K562 (cell line): ENCODE measurements around the gene DRICH1. TPM values are rescaled to one million over a fixed set of nuclear protein-coding genes. Genes with fewer than 3 reads are reported as not detected.
A peak's percentile ranks its signal among the peaks of the same experiment; 100 is the strongest.

ENCODE experiments used
- ATAC-seq: fragments of 200-7000 bp; cut with Tn5 transposase; 3 replicates; pipeline ENCODE4 v1.9.1; 2020; ENCODE audit warnings: moderate library complexity
- BruUV-seq: library from RNA; stranded (reverse); fragments of 400-500 nt; replicated peaks from 2 replicates; lab custom pipeline; 2021; lab: Mats Ljungman, UMichigan
- CTCF ChIA-PET: fragments of 300-600 bp; formaldehyde crosslinking; extraction: SDS; loops from one replicate; lab custom pipeline; 2021; ENCODE audit warnings: low intra/inter-chr PET ratio; lab: Yijun Ruan, JAX
- POLR2A ChIA-PET: fragments of 300-600, 350-650 bp; sonication (Branson Sonifier 250); formaldehyde crosslinking; extraction: SDS; loops from one replicate; lab custom pipeline; 2021; ENCODE audit warnings: antibody characterized with exemption, inconsistent platforms; lab: Yijun Ruan, JAX
- DNase-seq, 4 experiments: peaks; one replicate each; pipeline versions ENCODE4 v3.0.0 to v3.0.0-alpha.2; 2011 to 2018; ENCODE audit warnings: low spot score in 3 of 4, mixed read lengths in 3 of 4; ENCODE audit errors: extremely low read depth in 1 of 4
- FAIRE-seq: peaks from 2 replicates; lab custom pipeline; 2011; peaks lifted over from hg19 to GRCh38; lab: Jason Lieb, UNC
- H2AFZ ChIP-seq: 2 replicates; pipeline ENCODE4 v1.6.0; 2011; ENCODE audit warnings: low read depth, low read length, control low read depth, inconsistent platforms
- H3K27ac ChIP-seq: fragments of 200-600 bp; 3 replicates; pipeline ENCODE4 v1.8.0; 2011; ENCODE audit warnings: low read depth, mild to moderate bottlenecking, control low read depth, inconsistent platforms, low read length, moderate library complexity, mixed read lengths; ENCODE audit errors: extremely low read depth
- H3K27me3 ChIP-seq, 2 experiments: fragments of 300-600 bp in 1 of 2; 2 replicates in 1 of 2; 3 replicates in 1 of 2; pipeline versions ENCODE4 v1.6.0 to v1.8.0; 2011; ENCODE audit warnings: inconsistent platforms in 2 of 2, low read length in 2 of 2, mild to moderate bottlenecking in 1 of 2, mixed read lengths in 1 of 2, moderate library complexity in 1 of 2; ENCODE audit not compliant: control insufficient read depth in 2 of 2, insufficient read depth in 2 of 2
- H3K36me3 ChIP-seq: fragments of 300-600 bp; 3 replicates; pipeline ENCODE4 v1.8.0; 2011; ENCODE audit warnings: mild to moderate bottlenecking, low read length, inconsistent platforms; ENCODE audit not compliant: control insufficient read depth, insufficient read depth
- H3K4me1 ChIP-seq, 2 experiments: fragments of 200-600 bp in 1 of 2; replicated peaks in 1 of 2; 2 replicates in 1 of 2; 3 replicates in 1 of 2; pipeline versions ENCODE4 v1.5.1 to v1.8.0; 2011; ENCODE audit warnings: inconsistent platforms in 2 of 2, low read length in 2 of 2, mild to moderate bottlenecking in 1 of 2, mixed read lengths in 1 of 2, moderate library complexity in 1 of 2; ENCODE audit not compliant: control insufficient read depth in 2 of 2, insufficient read depth in 2 of 2
- H3K4me2 ChIP-seq: 2 replicates; pipeline ENCODE4 v1.6.1; 2011; ENCODE audit warnings: low read length, control low read depth, inconsistent platforms, mixed read lengths; ENCODE audit not compliant: insufficient read depth
- H3K4me3 ChIP-seq: fragments of 200-600 bp; sonication (generic), shearing (Covaris generic); 2 replicates; pipeline ENCODE4 v1.5.1; 2016; ENCODE audit warnings: control low read depth, inconsistent platforms
- H3K79me2 ChIP-seq: fragments of 200-600 bp; 3 replicates; pipeline ENCODE4 v1.8.0; 2011; ENCODE audit warnings: low read length, inconsistent platforms; ENCODE audit not compliant: control insufficient read depth, insufficient read depth
- H3K9ac ChIP-seq, 2 experiments: 2 replicates each; pipeline versions ENCODE4 v1.6.0 to v1.6.1; 2011; ENCODE audit warnings: low read depth in 2 of 2, low read length in 2 of 2, control low read depth in 1 of 2, inconsistent platforms in 1 of 2, mild to moderate bottlenecking in 1 of 2, mixed read lengths in 1 of 2; ENCODE audit not compliant: insufficient read depth in 1 of 2
- H3K9me1 ChIP-seq: one replicate; pipeline ENCODE4 v1.6.0; 2011; ENCODE audit warnings: inconsistent platforms, mild to moderate bottlenecking, low read length, moderate library complexity; ENCODE audit not compliant: control insufficient read depth, insufficient read depth
- H3K9me3 ChIP-seq: replicated peaks from 2 replicates; pipeline ENCODE4 v1.5.1; 2011; ENCODE audit warnings: low read depth, low read length, inconsistent platforms; ENCODE audit not compliant: control insufficient read depth, insufficient read depth
- H4K20me1 ChIP-seq: replicated peaks from 2 replicates; pipeline ENCODE4 v1.6.1; 2011; ENCODE audit warnings: low read length, inconsistent platforms, mixed read lengths; ENCODE audit not compliant: control insufficient read depth, insufficient read depth
- EGR1 ChIP-seq: fragments of 450-650 bp; conservative IDR thresholded peaks from 2 replicates; pipeline ENCODE4 v1.6.1; 2017; ENCODE audit warnings: mild to moderate bottlenecking
- MTA1 ChIP-seq: fragments of 450-650 bp; IDR thresholded peaks from 2 replicates; pipeline ENCODE4 v1.6.1; 2017; ENCODE audit warnings: borderline replicate concordance
- PCBP2 ChIP-seq: fragments of 200-400 bp; formaldehyde crosslinking; IDR thresholded peaks from 2 replicates; pipeline ENCODE4 v1.6.1; 2018; ENCODE audit warnings: low read length, low read depth, mild to moderate bottlenecking, moderate library complexity; ENCODE audit not compliant: poor library complexity, severe bottlenecking
- SRSF1 ChIP-seq: fragments of 200-400 bp; formaldehyde crosslinking; IDR thresholded peaks from 2 replicates; pipeline ENCODE4 v1.6.1; 2017; ENCODE audit warnings: mild to moderate bottlenecking, low read depth, low read length, moderate library complexity
- STAT5A ChIP-seq: IDR thresholded peaks from 2 replicates; pipeline ENCODE4 v1.6.1; 2012; ENCODE audit warnings: low read length, inconsistent platforms, borderline replicate concordance
- ZNF655 ChIP-seq: fragments of 250-450 bp; sonication (Bioruptor Pico); IDR thresholded peaks from 2 replicates; pipeline ENCODE4 v1.5.0; 2021
- WGBS: fragments of 100-300 bp; shearing (Covaris generic); methylation state at CpG from one replicate; pipeline ENCODE4 v1.1.6; 2016; ENCODE audit warnings: low coverage, mixed read lengths; ENCODE audit not compliant: insufficient coverage; ENCODE audit errors: missing lambda C conversion rate; 5-methylcytosine and 5-hydroxymethylcytosine counted together
- in situ Hi-C: fragments of 300-500 bp; cut with MboI; formaldehyde crosslinking; loops from 4 replicates; pipeline ENCODE4 v1.15.0; 2018; ENCODE audit warnings: inconsistent platforms, mixed read lengths
- intact Hi-C: fragments of 100-400 bp; cut with micrococcal nuclease; formaldehyde crosslinking; loops from 2 replicates; pipeline ENCODE4 v1.14.2; 2022
- polyA plus RNA-seq, 8 experiments: library from polyadenylated mRNA; depleted of rRNA in 4 of 8; stranded (reverse) in 5 of 8; unstranded in 3 of 8; fragments of >200 nt; fragmentation: Nextera tagmentation in 2 of 8; fragmentation: Illumina TruSeq in 1 of 8; extraction: Ambion mirVana in 2 of 8; extraction: Trizol in 1 of 8; gene quantifications; 2 replicates each; pipeline versions ENCODE4 v1.2.1 to v1.2.3, GENCODE V29; 2011 to 2014; ENCODE audit warnings: inconsistent platforms in 1 of 8, missing spikeins in 1 of 8
- total RNA-seq, 7 experiments: library from RNA; depleted of rRNA in 6 of 7; stranded (reverse); fragments of >200 nt in 6 of 7; fragmentation: Illumina TruSeq in 2 of 7; extraction: Trizol in 2 of 7; gene quantifications; 2 replicates each; pipeline versions ENCODE4 v1.2.1 to v1.2.3, GENCODE V29; 2011 to 2021; ENCODE audit warnings: low replicate concordance in 1 of 7

Gene DRICH1
- total and polyA plus RNA-seq, 9 of the 15 experiments (the other 6 are each of a cell fraction or from before 2014, with no cell fraction given) = 0.07 to 0.36 (median 0.14) TPM; not detected in 2

- Histone ChIP-seq H3K9me1 (no peaks in the 10 kb centered on the region), H3K4me2 (no peak overlapping the region), H3K9me3 (no peaks in the 10 kb centered on the region), H3K27me3 (no peaks in the 10 kb centered on the region), H3K79me2 (no peaks in the 10 kb centered on the region), H2AFZ (no peak overlapping the region), H3K36me3 (no peaks in the 10 kb centered on the region), H3K4me3 (no peak overlapping the region), H4K20me1 (no peaks in the 10 kb centered on the region), H3K9ac (no peak overlapping the region), H3K4me1 (peaks cover 0 to 5% of the 10 kb centered on the region in 2 experiments; a peak in 2 of 5 replicates), H3K27ac (no peak overlapping the region)
- 55% methylated on average over 10 of the region's 26 CpGs for WGBS
- FAIRE-seq (no peak), DNase-seq (peak; percentile 23 to 38 (median 30)), ATAC-seq (peak; percentile 50; the same call in 1 of the 3 replicates)
- no TSS peak for BruUV-seq
- in situ Hi-C loops (no loop called here), intact Hi-C loops (no loop called here)
- CTCF ChIA-PET = no interaction called here
- TF ChIP-seq STAT5A = no peak
- no peak for TF ChIP-seq PCBP2
- TF ChIP-seq ZNF655 (CRISPR knock-in tag) = no peak
- TF ChIP-seq SRSF1 = no peak
- no peak for TF ChIP-seq MTA1
- peak; percentile 58 for TF ChIP-seq EGR1
- POLR2A ChIA-PET = interaction anchor here (1.2 kb wide), 1 partner anchor 11 kb away, joined by 3 read pairs; no protein-coding TSS in a partner anchor
These were observed 41.9 kb upstream of the DRICH1 start for GRCh38 chr22:23673826-23674690.
